Measurements from ENCODE around the gene USB1.

The USB1 gene

DNA sequence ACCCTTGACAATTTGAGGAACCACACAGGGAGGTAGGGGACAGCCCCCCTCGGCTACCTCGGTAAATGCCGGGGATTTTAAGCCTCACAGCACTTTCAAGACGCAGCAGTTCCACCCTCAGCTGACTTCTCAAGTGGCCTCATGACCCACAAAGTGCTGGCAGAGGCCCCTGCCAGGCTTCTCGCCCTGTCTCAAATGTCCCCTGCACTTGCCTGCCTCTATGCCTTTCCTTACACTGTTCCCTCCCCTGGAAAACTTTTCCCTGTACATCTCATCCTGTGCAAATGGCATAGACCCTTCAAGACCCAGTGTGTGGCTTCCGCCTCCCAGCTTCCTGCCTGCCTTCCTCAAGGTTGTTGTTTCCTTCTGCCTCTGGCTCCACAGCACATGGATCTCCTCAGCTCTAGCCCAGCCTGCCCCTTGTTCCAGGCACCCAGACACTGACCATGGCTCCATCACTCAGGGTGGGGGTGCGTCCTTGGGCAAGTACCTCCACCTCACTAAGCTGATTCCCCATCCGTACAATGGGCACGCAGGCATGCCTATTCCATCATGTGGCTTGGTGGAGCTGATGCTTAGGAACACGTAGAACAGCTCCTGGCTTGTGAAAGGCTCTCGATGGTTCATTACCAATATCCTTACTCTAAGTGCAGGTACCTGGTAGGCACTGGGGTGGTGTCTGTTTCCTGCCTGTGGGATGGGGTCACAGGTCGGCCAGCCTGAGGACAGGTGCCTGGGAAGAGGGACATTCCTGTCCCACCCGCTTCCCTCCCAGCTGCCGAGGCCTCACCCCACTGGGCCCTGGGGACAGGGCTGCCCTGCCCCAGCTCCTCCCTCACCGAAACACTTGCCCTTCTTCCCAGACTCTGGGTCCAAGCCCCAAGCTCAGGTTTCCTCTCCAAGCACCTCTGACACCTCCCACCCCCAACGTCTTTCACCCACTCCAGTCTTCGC is 48.3 kb downstream of the USB1 start:
- no peak for DNase-seq

DNA sequence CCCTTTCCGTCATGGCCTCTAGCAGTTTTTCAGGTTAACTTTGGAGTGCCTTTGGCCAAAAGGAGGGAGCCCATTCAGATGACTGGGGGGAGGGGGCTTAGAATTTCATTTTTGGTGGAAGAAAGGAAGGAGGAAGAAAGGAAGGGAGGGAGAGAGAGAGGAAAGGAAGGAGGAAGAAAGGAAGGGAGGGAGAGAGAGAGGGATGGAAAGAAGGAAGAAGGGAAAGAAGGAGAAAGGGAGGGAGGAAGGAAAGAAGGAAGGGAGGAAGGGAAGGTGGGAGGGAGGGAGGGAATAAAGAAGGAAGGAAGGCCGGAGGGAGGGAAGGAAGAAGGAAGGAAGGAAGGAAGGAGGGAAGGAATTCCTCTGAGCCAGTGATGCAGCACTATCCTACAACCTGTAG is 50.1 kb downstream of the USB1 start:
- DNase-seq, result no peak

DNA sequence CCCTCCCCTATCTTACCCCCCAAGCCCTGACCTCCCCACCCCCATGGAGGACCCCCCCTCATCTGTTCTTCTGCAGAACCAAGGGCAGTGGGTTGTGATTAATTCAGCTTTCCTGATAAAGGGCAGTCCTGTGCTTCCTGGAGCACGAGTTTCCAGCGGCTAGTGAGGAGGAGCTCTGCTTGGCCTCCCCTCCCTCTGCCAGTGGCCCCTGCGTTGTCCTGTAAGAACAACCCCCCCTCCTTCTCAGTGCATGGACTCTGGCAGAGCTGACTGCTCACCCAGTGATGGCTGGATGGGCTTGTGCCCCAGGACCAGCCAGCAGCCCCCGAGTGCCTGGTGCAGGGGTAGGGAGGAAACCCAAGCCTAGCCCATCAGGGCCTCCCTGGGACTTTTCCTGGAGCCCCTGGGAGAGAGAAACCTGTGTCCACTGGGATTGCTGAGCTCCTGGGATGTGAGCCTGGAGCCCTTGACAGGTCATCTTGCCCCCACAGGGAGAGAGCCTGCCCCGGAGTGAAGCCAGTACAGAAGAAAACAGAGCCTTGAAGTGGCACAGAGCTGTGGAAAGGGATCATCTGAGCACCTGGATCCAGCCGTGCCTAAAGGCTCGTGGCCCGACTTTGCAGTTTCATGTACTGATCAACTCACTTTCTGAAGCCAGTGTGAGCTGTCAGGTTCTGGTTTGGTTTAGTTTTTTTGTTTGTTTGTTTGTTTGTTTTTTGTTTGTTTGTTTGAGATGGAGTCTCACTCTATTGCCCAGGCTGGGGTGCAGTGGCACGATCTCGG is 50.8 kb downstream of the USB1 start:
- DNase-seq, result no peak

DNA sequence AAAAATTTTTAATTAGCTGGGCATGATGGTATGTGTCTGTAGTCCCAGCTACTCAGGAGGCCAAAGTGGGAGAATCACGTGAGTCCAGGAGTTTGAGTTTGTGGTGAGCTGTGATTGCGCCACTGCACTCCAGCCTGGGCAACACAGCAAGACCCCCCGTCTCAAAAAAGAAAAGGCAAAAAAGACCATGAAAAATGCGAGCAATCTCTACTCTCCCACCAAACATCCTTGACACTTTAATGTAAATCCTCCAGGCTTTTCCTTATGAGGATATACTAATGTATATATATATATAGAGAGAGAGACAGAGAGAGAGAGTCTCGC is 52.4 kb downstream of the USB1 start:
- no peak for DNase-seq

DNA sequence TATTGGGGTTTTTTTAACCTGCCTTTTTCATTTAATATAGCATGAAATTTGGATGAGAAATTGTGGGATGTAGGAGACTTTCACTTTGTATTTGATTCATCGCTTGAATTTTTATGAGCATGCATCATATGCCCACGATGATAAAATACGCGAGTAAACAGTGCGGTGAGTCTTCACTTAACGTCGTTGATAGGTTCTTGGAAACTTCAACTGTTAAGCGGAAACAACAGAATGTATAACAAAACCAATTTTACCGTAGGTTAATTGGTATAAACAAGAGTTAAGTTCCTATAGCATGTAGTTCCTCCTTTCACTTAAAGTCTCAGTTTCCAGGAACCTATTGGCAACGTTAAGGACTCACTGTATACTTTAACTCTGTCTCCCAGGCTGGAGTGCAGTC is 53.1 kb downstream of the USB1 start:
- no peak for DNase-seq

DNA sequence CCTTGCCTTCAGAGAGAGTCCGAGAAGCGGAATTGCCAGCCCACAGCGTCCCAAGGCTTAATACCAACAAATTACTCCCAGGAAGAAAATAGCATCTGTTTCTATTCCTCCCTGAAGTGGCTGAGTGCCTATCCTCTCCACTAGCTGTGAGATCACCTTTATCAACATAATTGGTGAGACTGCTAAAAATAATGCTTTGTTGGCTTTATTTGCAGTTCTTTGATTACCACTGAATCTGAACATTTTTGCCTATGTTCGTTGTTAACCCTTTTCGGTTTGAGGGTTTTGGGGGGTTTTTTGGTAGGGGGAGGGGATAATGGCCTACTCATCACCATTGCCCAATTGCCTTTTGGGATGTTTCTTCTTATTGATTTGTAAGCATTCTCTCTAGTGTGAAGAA is 55.4 kb downstream of the USB1 start:
- DNase-seq, result no peak

DNA sequence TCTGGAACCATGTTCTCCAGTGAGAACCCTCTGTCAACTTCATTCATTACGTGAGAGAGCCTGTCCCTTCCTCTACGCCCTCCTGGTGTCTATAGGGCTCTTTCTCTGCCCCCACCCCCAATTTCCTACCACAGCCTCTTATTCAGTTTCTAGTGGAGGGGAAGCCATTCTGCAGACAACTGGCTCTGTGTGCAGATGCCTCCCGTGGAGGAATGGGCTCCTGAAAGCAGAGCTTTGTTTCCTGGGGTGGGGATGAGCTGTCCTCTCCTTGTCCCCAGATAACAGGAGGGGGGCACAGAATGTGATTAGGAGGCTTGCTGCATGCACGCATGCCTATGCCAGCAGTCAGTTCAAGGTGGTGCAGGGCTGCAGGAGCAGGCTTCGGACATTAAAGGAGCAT is 55.9 kb downstream of the USB1 start:
- DNase-seq, result no peak

DNA sequence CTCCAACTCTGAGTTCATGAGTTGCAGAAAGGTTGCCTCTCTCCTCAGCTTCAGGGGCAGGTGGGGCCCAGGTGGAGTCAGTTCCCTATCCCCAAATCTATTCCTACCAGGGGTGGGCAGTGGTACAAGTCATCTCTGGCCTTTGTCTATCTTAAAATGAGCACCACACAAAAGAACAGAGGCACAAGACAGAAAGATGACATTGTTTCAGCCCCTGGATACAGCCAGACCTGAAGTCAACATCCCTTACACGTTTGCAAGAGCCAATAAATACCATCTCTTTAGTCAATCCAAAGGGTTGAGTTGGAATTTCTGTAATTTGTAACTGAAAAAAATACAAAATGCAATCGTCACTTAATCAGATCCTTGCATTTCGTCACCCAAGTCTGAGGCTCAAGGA is 56.6 kb downstream of the USB1 start:
- DNase-seq, result no peak

DNA sequence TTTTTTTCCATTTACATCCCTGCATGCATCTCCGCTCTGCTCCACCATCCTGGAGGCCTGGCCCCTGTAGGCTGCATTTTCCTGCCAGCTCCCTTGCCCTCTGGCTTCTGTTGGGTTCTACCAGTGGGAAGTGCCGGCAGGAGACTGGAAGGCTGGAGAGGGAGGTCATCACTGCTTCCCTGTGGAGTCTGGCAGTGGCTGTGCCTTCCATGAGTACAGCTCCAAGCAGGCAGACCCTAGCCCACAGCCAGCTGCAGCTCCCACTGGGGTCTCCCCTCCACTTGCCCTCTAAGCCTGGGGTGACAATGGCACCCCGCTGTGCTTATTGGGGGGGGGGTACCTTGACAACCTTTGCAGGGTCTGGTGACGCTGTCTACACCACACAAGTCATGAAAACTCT is 61.6 kb downstream of the USB1 start:
- DNase-seq, result no peak

DNA sequence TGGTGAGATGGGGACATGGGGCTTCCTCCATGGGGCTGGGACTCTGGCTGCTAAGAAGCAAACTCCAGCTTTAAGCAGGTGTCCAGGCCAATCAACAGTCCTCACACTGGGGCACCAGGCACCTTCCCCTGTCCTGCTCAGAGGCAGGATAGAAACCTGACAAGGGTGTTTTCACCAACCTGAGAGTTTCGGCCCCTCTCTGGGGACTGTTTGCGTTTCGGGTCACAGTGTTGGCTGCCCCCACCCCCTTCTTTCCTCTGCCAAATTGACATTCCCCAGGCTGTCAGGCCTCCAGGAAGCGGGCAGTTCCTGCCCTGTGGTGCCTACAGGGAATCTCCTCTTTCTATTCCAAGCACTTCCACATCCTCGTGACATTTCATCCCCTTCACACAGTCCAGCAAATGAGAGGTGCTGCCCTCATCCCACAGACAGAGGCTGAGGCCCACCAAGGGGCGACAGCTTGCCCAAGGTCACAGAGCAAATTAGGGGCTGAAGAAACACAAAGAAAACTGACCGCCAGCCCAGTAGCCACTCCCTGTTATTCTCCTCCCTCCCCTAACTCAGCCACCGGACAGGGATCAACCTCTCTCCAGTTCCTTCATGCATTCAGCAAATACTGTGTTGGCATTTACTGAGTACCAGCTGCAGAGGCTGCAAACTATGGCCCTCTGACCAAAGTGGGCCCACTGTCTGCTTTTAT is 62.3 kb downstream of the USB1 start:
- no peak for DNase-seq

DNA sequence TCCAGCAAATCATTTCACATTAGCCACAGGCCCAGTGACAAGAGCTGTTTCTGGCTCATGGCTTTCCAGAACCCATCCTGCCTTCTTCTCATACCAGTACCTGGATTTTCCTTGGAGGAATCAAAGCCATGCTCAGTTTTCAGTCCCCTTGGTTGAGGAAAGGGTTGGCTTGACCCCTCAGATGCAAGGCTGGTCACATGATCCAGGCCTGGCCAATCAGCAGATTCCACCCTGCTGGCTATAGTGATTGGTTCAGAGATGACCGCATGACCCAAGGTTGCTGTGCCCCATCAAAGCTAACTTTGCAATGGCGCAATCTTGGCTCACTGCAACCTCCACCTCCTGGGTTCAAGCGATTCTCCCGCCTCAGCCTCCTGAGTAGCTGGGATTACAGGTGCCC is 69.4 kb downstream of the USB1 start:
- no peak for DNase-seq
